ENCODE data around the gene CEP164. TPM values are rescaled to one million over a fixed set of nuclear protein-coding genes. Genes with fewer than 3 reads are reported as not detected.
"Not testable (repeated sequence)": the region's sequence is repeated elsewhere in the genome, so short reads cannot be mapped to it uniquely, and the experiment has no call there.

CEP164 gene
- polyA plus RNA-seq, 2 donors: 8.0 to 19.8 TPM

GRCh38 chr11:117444711-117445658 is 117.3 kb downstream of the CEP164 start:
- peaks cover 0 to 2% of the 10 kb centered on the region in 2 donors for H3K27me3 ChIP-seq (ENCODE audit: control insufficient read depth in 1 of 2, insufficient read depth in 2 of 2, low read length in 2 of 2)
- H3K4me3 ChIP-seq (ENCODE audit: low read depth in 1 of 2, low read length in 2 of 2): no peak overlapping the region
- H3K36me3 ChIP-seq (ENCODE audit: control insufficient read depth in 2 of 2, insufficient read depth in 2 of 2, low read length in 1 of 2): no peaks in the 10 kb centered on the region
- H3K9me3 ChIP-seq (ENCODE audit: control insufficient read depth in 2 of 2, insufficient read depth in 1 of 2, low read depth in 1 of 2, low read length in 1 of 2): peaks cover 0 to 3% of the 10 kb centered on the region in 2 donors
- no peak overlapping the region for H3K27ac ChIP-seq (ENCODE audit: low read depth in 2 of 2, low read length in 1 of 2)
- WGBS, 2 donors: 48 to 56% methylated on average over 17 of the region's 17 CpGs
- no peaks in the 10 kb centered on the region for H3K4me1 ChIP-seq (ENCODE audit: control insufficient read depth in 2 of 2, insufficient read depth in 2 of 2, low read length in 1 of 2)

GRCh38 chr11:117449111-117449693 is 121.5 kb downstream of the CEP164 start:
- H3K4me1 ChIP-seq (ENCODE audit: control insufficient read depth in 2 of 2, insufficient read depth in 2 of 2, low read length in 1 of 2): no peaks in the 10 kb centered on the region
- WGBS, 2 donors: 88 to 90% methylated on average over 9 of the region's 9 CpGs
- H3K27me3 ChIP-seq (ENCODE audit: control insufficient read depth in 1 of 2, insufficient read depth in 2 of 2, low read length in 2 of 2): no peaks in the 10 kb centered on the region
- no peak overlapping the region for H3K27ac ChIP-seq (ENCODE audit: low read depth in 2 of 2, low read length in 1 of 2)
- H3K36me3 ChIP-seq (ENCODE audit: control insufficient read depth in 2 of 2, insufficient read depth in 2 of 2, low read length in 1 of 2): no peaks in the 10 kb centered on the region
- H3K9me3 ChIP-seq (ENCODE audit: control insufficient read depth in 2 of 2, insufficient read depth in 1 of 2, low read depth in 1 of 2, low read length in 1 of 2): peaks cover 0 to 3% of the 10 kb centered on the region in 2 donors
- H3K4me3 ChIP-seq (ENCODE audit: low read depth in 1 of 2, low read length in 2 of 2): no peak overlapping the region

GRCh38 chr11:117453886-117454563 is 126.4 kb downstream of the CEP164 start:
- H3K4me1 ChIP-seq (ENCODE audit: control insufficient read depth in 2 of 2, insufficient read depth in 2 of 2, low read length in 1 of 2): no peaks in the 10 kb centered on the region
- no peaks in the 10 kb centered on the region for H3K36me3 ChIP-seq (ENCODE audit: control insufficient read depth in 2 of 2, insufficient read depth in 2 of 2, low read length in 1 of 2)
- no peak overlapping the region for H3K27ac ChIP-seq (ENCODE audit: low read depth in 2 of 2, low read length in 1 of 2)
- no peak overlapping the region for H3K4me3 ChIP-seq (ENCODE audit: low read depth in 1 of 2, low read length in 2 of 2)
- H3K9me3 ChIP-seq (ENCODE audit: control insufficient read depth in 2 of 2, insufficient read depth in 1 of 2, low read depth in 1 of 2, low read length in 1 of 2): peaks cover 0 to 3% of the 10 kb centered on the region in 2 donors
- 91 to 95% methylated on average over 6 of the region's 6 CpGs for WGBS, 2 donors
- H3K27me3 ChIP-seq (ENCODE audit: control insufficient read depth in 1 of 2, insufficient read depth in 2 of 2, low read length in 2 of 2): no peaks in the 10 kb centered on the region

- Histone ChIP-seq H3K4me3 (ENCODE audit: low read depth in 1 of 2, low read length in 2 of 2) (no peak overlapping the region), H3K36me3 (ENCODE audit: control insufficient read depth in 2 of 2, insufficient read depth in 2 of 2, low read length in 1 of 2) (no peaks in the 10 kb centered on the region), H3K9me3 (ENCODE audit: control insufficient read depth in 2 of 2, insufficient read depth in 1 of 2, low read depth in 1 of 2, low read length in 1 of 2) (peaks cover 0 to under 1% of the 10 kb centered on the region in 2 donors), H3K27ac (ENCODE audit: low read depth in 2 of 2, low read length in 1 of 2) (no peak overlapping the region), H3K4me1 (ENCODE audit: control insufficient read depth in 2 of 2, insufficient read depth in 2 of 2, low read length in 1 of 2) (no peaks in the 10 kb centered on the region), H3K27me3 (ENCODE audit: control insufficient read depth in 1 of 2, insufficient read depth in 2 of 2, low read length in 2 of 2) (no peaks in the 10 kb centered on the region)
- 91% methylated on average over 1 of the region's 1 CpG for WGBS, 2 donors
Observed at GRCh38 chr11:117454564-117454917, 126.9 kb downstream of the CEP164 start.

GRCh38 chr11:117456027-117456720 is 128.5 kb downstream of the CEP164 start:
- no peaks in the 10 kb centered on the region for H3K36me3 ChIP-seq (ENCODE audit: control insufficient read depth in 2 of 2, insufficient read depth in 2 of 2, low read length in 1 of 2)
- no peak overlapping the region for H3K27ac ChIP-seq (ENCODE audit: low read depth in 2 of 2, low read length in 1 of 2)
- H3K4me3 ChIP-seq (ENCODE audit: low read depth in 1 of 2, low read length in 2 of 2): no peak overlapping the region
- WGBS, 2 donors: 82 to 83% methylated on average over 7 of the region's 7 CpGs
- H3K27me3 ChIP-seq (ENCODE audit: control insufficient read depth in 1 of 2, insufficient read depth in 2 of 2, low read length in 2 of 2): no peaks in the 10 kb centered on the region
- H3K9me3 ChIP-seq (ENCODE audit: control insufficient read depth in 2 of 2, insufficient read depth in 1 of 2, low read depth in 1 of 2, low read length in 1 of 2): no peaks in the 10 kb centered on the region
- no peaks in the 10 kb centered on the region for H3K4me1 ChIP-seq (ENCODE audit: control insufficient read depth in 2 of 2, insufficient read depth in 2 of 2, low read length in 1 of 2)

GRCh38 chr11:117456721-117457029 is 129.0 kb downstream of the CEP164 start:
- H3K4me1 ChIP-seq (ENCODE audit: control insufficient read depth in 2 of 2, insufficient read depth in 2 of 2, low read length in 1 of 2); H3K4me3 ChIP-seq (ENCODE audit: low read depth in 1 of 2, low read length in 2 of 2); H3K36me3 ChIP-seq (ENCODE audit: control insufficient read depth in 2 of 2, insufficient read depth in 2 of 2, low read length in 1 of 2); H3K27me3 ChIP-seq (ENCODE audit: control insufficient read depth in 1 of 2, insufficient read depth in 2 of 2, low read length in 2 of 2); H3K27ac ChIP-seq (ENCODE audit: low read depth in 2 of 2, low read length in 1 of 2); H3K9me3 ChIP-seq (ENCODE audit: control insufficient read depth in 2 of 2, insufficient read depth in 1 of 2, low read depth in 1 of 2, low read length in 1 of 2): not testable (repeated sequence)
- 83% methylated on average over 8 of the region's 8 CpGs for WGBS, 2 donors

GRCh38 chr11:117457031-117457785 is 129.6 kb downstream of the CEP164 start:
- Histone ChIP-seq H3K4me1 (ENCODE audit: control insufficient read depth in 2 of 2, insufficient read depth in 2 of 2, low read length in 1 of 2) (no peaks in the 10 kb centered on the region), H3K9me3 (ENCODE audit: control insufficient read depth in 2 of 2, insufficient read depth in 1 of 2, low read depth in 1 of 2, low read length in 1 of 2) (no peaks in the 10 kb centered on the region), H3K4me3 (ENCODE audit: low read depth in 1 of 2, low read length in 2 of 2) (no peak overlapping the region), H3K36me3 (ENCODE audit: control insufficient read depth in 2 of 2, insufficient read depth in 2 of 2, low read length in 1 of 2) (no peaks in the 10 kb centered on the region), H3K27ac (ENCODE audit: low read depth in 2 of 2, low read length in 1 of 2) (no peak overlapping the region), H3K27me3 (ENCODE audit: control insufficient read depth in 1 of 2, insufficient read depth in 2 of 2, low read length in 2 of 2) (no peaks in the 10 kb centered on the region)
- 72 to 73% methylated on average over 15 of the region's 15 CpGs for WGBS, 2 donors

- H3K4me3 ChIP-seq (ENCODE audit: low read depth in 1 of 2, low read length in 2 of 2): no peak overlapping the region
- no peaks in the 10 kb centered on the region for H3K4me1 ChIP-seq (ENCODE audit: control insufficient read depth in 2 of 2, insufficient read depth in 2 of 2, low read length in 1 of 2)
- H3K27ac ChIP-seq (ENCODE audit: low read depth in 2 of 2, low read length in 1 of 2): no peak overlapping the region
- WGBS, 2 donors: 60 to 62% methylated on average over 9 of the region's 9 CpGs
- no peaks in the 10 kb centered on the region for H3K27me3 ChIP-seq (ENCODE audit: control insufficient read depth in 1 of 2, insufficient read depth in 2 of 2, low read length in 2 of 2)
- no peaks in the 10 kb centered on the region for H3K36me3 ChIP-seq (ENCODE audit: control insufficient read depth in 2 of 2, insufficient read depth in 2 of 2, low read length in 1 of 2)
- H3K9me3 ChIP-seq (ENCODE audit: control insufficient read depth in 2 of 2, insufficient read depth in 1 of 2, low read depth in 1 of 2, low read length in 1 of 2): no peaks in the 10 kb centered on the region
Observed at GRCh38 chr11:117457835-117458234, 130.2 kb downstream of the CEP164 start.

All from esophagus (tissue), 2 donors.